HAP-1 (cell line): Measurements from ENCODE around the gene TMEM54.
"Not testable (repeated sequence)": the region's sequence is repeated elsewhere in the genome, so short reads cannot be mapped to it uniquely, and the experiment has no call there.

ENCODE experiments used
- DNase-seq, 2 experiments: peaks; one replicate each; pipeline ENCODE4 v3.0.0-alpha.2; 2016 to 2020; ENCODE audit warnings: low spot score in 2 of 2
- H3K27me3 ChIP-seq: fragments of 250-450 bp; sonication (Bioruptor Pico); 2 replicates; pipeline ENCODE4 v1.5.1; 2020; ENCODE audit warnings: low read depth, mild to moderate bottlenecking, moderate library complexity
- H3K36me3 ChIP-seq: fragments of 250-450 bp; sonication (Bioruptor Pico); replicated peaks from 2 replicates; pipeline ENCODE4 v1.5.1; 2020; ENCODE audit warnings: mild to moderate bottlenecking
- H3K4me1 ChIP-seq: fragments of 250-450 bp; sonication (Bioruptor Pico); 2 replicates; pipeline ENCODE4 v1.5.1; 2020; ENCODE audit warnings: mild to moderate bottlenecking
- H3K4me3 ChIP-seq: fragments of 250-450 bp; sonication (Bioruptor Pico); 2 replicates; pipeline ENCODE4 v1.5.1; 2020; ENCODE audit warnings: mild to moderate bottlenecking, moderate library complexity
- H3K9me3 ChIP-seq: fragments of 250-450 bp; sonication (Bioruptor Pico); 2 replicates; pipeline ENCODE4 v1.5.1; 2020; ENCODE audit warnings: mild to moderate bottlenecking, moderate library complexity
- in situ Hi-C: fragments of 300-500 bp; cut with MboI; formaldehyde crosslinking; loops from 3 replicates; pipeline ENCODE4 v1.14.3; 2020; ENCODE audit warnings: low sequenced_read_pairs, inconsistent platforms, mixed read lengths

TMEM54 gene

DNA sequence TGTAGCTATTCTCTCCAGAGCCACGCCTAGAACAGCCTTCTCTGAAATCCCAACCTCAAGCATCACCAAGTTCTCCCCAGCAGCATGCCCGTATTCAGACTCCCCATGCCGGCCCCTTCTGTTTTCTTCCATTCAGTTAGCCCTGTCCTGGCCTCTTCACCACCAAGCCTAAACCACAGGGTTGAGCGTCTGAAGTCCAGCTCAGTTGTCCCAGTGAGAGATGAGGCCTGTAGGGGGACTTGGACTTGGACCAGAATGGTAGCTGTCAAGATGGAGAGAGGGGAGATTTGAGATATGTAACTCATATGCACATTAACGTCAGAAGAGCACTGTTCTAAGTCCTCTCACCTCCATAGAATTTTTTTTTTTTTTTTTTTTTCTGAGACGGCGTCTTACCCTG, 5.5 kb upstream of the TMEM54 start:
- H3K4me1 ChIP-seq = 0 out of 2 replicates have a peak, but pooled peaks cover under 1% of the 10 kb centered on the region
- no peak overlapping the region for H3K4me3 ChIP-seq
- no peaks in the 10 kb centered on the region for H3K36me3 ChIP-seq
- peaks cover 2% of the 10 kb centered on the region for H3K27me3 ChIP-seq
- in situ Hi-C loops = no loop called here
- no peaks in the 10 kb centered on the region for H3K9me3 ChIP-seq
- DNase-seq = no peak

- H3K27me3 ChIP-seq, H3K4me3 ChIP-seq, H3K4me1 ChIP-seq, in situ Hi-C loops, H3K9me3 ChIP-seq, DNase-seq, H3K36me3 ChIP-seq: not testable (repeated sequence)
These were observed 4.4 kb upstream of the TMEM54 start for GRCh38 chr1:32905588-32905987.

DNA sequence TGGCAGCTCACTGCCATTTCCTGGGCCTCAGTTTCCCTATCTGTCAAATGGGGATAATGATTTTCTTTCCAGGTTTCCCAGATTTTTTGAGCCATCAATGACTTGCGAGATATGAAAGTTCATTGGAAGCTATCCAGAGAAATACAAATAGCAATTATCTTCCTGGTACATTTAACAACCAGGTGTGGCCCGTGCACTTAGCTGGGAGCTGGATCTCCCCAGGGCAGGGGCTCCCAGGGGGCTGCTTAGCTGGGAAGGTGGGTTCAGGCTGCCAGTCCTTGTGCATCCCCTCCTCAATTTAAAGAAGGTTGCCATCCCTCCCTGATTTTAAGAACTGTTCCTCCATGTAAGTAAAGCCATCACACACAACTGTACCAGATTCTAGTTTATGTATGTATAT, 3.6 kb upstream of the TMEM54 start:
- Histone ChIP-seq H3K4me3 (no peak overlapping the region), H3K27me3 (peaks cover 2% of the 10 kb centered on the region), H3K36me3 (no peaks in the 10 kb centered on the region), H3K4me1 (peaks cover 6% of the 10 kb centered on the region; the same call in 1 of the 2 replicates), H3K9me3 (no peaks in the 10 kb centered on the region)
- in situ Hi-C loops = no loop called here
- no peak for DNase-seq

DNA sequence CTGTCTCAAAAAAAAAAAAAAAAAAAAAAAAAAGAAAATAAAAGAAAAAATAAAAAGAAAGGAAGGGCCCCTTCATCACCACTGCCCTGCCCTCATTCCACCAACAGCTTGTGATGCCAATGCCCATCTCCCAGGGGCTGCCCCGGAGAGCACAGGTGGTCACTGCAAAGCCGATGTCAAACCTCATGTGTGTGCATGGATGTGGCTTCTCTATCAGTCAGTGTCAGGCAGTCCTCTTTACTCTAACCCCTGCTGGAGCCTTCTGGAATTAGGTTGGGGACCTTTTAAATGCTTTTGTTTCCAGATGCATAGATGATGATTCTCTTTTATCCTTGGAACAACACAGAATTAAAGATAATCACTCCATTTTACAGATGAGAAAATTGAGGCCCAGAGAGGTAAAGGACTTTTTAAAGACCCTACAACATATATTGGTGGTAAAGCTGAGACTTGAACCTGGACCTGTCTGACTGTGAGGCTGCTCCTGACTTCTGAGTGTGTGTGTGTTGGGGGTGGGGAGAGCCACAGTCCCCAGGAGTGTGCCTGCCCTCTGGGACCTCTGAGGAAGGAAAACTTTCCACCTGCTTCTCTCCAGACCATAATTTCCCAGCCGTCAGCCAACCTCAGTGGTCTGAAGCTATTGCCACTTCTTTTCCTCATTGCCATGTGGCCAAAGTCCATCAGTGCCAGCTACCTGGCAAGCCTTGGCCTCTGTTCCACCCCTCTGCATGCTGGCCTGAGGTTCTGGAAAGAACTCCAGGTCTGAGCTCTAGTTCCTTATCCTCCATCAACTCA, 3.0 kb upstream of the TMEM54 start:
- Histone ChIP-seq H3K4me3 (no peak overlapping the region), H3K4me1 (peaks cover 6% of the 10 kb centered on the region; the same call in 1 of the 2 replicates), H3K9me3 (no peaks in the 10 kb centered on the region), H3K36me3 (no peaks in the 10 kb centered on the region), H3K27me3 (peaks cover 2% of the 10 kb centered on the region)
- DNase-seq = no peak
- in situ Hi-C loops = no loop called here

GRCh38 chr1:32902535-32902920, 1.3 kb upstream of the TMEM54 start:
- no peak overlapping the region for H3K4me3 ChIP-seq
- H3K9me3 ChIP-seq = no peaks in the 10 kb centered on the region
- no peak for DNase-seq
- peaks cover under 1% of the 10 kb centered on the region; the same call in 1 of the 2 replicates for H3K27me3 ChIP-seq
- in situ Hi-C loops = no loop called here
- H3K36me3 ChIP-seq = no peaks in the 10 kb centered on the region
- peaks cover 6% of the 10 kb centered on the region; the same call in 1 of the 2 replicates for H3K4me1 ChIP-seq

DNA sequence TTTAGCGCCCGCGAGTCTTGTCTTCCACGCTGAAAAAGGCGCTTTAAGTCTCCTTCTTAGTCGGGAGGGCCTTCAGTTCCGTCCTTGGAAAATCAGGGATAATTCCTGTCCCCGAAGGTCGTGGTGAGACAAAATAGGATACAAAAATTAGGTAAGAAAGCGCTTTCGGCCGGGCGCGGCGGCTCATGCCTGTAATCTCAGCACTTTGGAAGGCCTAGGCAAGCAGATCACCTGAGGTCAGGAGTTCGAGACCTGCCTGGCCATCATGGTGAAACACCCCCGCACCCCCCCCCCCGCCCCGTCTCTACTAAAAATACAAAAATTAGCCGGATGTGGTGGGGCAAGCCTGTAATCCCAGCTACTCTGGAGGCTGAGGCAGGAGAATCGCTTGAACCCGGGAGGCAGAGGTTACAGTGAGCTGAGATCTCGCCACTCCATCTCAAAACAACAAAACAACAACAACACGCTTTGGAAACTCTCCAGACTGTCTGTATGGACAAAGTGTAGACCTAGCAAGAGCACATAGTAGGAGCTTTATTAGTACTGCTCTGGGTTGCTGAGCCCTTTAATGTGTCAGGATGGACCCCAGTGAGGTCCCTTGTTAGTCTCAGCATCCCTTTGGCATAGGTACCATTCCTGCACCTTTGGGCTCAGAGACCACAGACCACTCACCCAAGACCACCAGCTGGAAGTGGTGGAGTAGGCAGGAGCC, 790 bp upstream of the TMEM54 start:
- no peaks in the 10 kb centered on the region for H3K36me3 ChIP-seq
- no peaks in the 10 kb centered on the region for H3K27me3 ChIP-seq
- in situ Hi-C loops = no loop called here

GRCh38 chr1:32900371-32900955, 726 bp downstream of the TMEM54 start:
- Histone ChIP-seq H3K36me3 (no peaks in the 10 kb centered on the region), H3K4me3 (peak overlapping the region; percentile 45), H3K9me3 (no peaks in the 10 kb centered on the region), H3K27me3 (no peaks in the 10 kb centered on the region), H3K4me1 (peaks cover 6% of the 10 kb centered on the region; the same call in 1 of the 2 replicates)
- DNase-seq = no peak
- in situ Hi-C loops = no loop called here

More for the DNA sequence above, 790 bp upstream of the TMEM54 start:
- Histone ChIP-seq H3K4me1 (peaks cover 6% of the 10 kb centered on the region; the same call in 1 of the 2 replicates), H3K9me3 (no peaks in the 10 kb centered on the region), H3K4me3 (peak overlapping the region; percentile 42)
- DNase-seq = no peak

GRCh38 chr1:32899586-32900296, 1.4 kb downstream of the TMEM54 start:
- DNase-seq = peak in 1 of 2 experiments; percentile 36
- H3K27me3 ChIP-seq = no peaks in the 10 kb centered on the region
- H3K9me3 ChIP-seq = no peaks in the 10 kb centered on the region
- H3K36me3 ChIP-seq = no peaks in the 10 kb centered on the region
- peaks cover 6% of the 10 kb centered on the region; the same call in 1 of the 2 replicates for H3K4me1 ChIP-seq
- in situ Hi-C loops = no loop called here
- no peak overlapping the region for H3K4me3 ChIP-seq

DNA sequence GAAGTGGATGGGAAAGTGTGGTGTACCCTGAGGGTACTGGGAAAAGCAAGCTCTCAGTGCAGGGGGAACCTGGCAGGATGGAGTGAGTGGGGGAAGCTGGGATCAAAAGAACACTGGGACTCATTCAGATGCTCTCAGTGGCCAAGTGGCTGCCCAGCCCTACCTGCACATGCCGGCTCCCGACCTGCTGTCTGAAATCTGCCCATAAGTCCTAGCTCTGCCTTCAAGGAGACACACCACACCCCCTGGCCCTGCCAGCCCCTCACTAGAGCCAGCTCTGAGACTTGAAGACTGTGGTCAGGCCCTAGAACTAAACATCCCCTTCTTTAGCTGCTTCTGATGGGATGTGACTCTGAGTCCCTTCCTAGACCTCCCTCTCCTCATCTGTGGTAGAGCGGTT, 2.2 kb downstream of the TMEM54 start:
- Histone ChIP-seq H3K36me3 (no peaks in the 10 kb centered on the region), H3K4me1 (peaks cover 6% of the 10 kb centered on the region), H3K27me3 (no peaks in the 10 kb centered on the region), H3K9me3 (no peaks in the 10 kb centered on the region), H3K4me3 (no peak overlapping the region)
- in situ Hi-C loops = no loop called here
- no peak for DNase-seq

- Histone ChIP-seq H3K4me3 (no peak overlapping the region), H3K4me1 (peaks cover 6% of the 10 kb centered on the region), H3K9me3 (no peaks in the 10 kb centered on the region), H3K27me3 (no peaks in the 10 kb centered on the region), H3K36me3 (no peaks in the 10 kb centered on the region)
- no peak for DNase-seq
- in situ Hi-C loops = no loop called here
These were observed 3.1 kb downstream of the TMEM54 start for GRCh38 chr1:32898056-32898455.

DNA sequence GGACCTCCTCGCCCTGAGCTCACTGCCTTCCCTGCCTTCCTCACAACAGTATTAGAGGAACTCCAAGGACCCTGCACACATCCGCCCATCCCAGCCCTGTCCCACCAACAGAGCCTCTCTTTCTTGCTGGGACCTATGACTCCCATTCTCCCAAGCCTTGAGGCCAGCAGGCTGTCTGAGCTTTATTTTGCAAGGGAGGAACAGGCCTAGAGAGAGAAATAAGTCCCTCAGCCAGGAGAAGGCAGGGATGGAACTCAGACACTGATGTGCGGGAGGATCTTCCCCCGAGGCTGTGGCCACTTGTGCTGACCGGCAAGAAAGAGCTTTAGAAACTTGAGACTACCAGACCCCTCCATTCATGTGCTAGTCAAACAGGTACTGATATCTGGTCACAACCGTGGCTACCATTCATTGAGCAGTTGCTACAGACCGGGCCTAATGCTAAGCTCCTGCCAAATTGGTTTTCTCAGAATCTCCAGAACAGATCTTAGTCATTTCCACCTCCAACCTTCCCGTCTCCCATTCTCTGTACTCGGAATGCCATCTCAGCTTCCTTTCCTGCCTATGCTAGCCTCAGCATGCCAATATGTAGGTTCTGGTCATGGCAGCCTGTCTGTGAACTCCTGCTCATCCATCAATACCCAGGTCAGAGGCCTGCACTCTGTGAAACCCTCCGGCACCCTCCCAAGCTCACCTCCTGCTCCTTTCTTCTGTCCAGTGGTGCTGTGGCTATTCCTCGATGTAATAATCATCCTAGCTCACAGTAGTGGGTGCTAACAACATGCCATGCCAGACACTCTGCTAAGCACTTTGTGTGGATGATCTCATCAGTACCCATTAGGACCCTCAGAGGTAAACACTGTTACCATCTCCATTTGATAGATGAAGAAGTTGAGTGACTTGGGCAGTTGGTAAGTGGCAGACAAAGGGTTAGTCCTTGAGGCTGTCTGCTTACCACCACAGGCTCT, 3.8 kb downstream of the TMEM54 start:
- in situ Hi-C loops = no loop called here
- Histone ChIP-seq H3K4me1 (peaks cover 10% of the 10 kb centered on the region), H3K36me3 (no peaks in the 10 kb centered on the region), H3K4me3 (no peak overlapping the region), H3K9me3 (no peaks in the 10 kb centered on the region; the same call in 1 of the 2 replicates), H3K27me3 (no peaks in the 10 kb centered on the region)
- no peak for DNase-seq

DNA sequence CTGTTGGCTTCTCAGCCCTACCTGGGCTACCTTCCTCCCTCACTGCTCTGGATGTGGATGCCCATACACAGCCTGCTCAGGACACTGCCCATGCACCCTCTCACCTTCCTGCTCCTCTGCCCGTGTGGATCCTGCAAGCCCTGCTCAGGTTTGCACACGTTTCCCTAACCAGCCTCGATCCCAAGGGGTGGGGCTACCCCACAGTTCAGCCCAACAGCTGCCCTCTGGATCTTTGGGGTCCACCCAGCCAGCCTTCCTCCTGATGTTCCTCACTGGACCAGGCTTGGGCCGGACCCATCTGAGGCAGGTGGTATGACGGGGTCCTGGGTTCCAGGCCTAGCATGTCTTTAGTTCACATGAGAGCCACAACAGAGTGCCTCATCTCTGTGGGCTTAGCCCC, 4.7 kb downstream of the TMEM54 start:
- Histone ChIP-seq H3K36me3 (no peaks in the 10 kb centered on the region), H3K4me3 (no peak overlapping the region), H3K27me3 (no peaks in the 10 kb centered on the region; the same call in 1 of the 2 replicates), H3K4me1 (peaks cover 9% of the 10 kb centered on the region), H3K9me3 (no peaks in the 10 kb centered on the region; the same call in 1 of the 2 replicates)
- no peak for DNase-seq
- in situ Hi-C loops = no loop called here
